CD4-positive, alpha-beta T cell treated with Interleukin-4 for 4 hours (primary cell): ENCODE results near the gene GABPB2.
A peak's percentile ranks its signal among the peaks of the same experiment; 100 is the strongest.
"Not testable (repeated sequence)": the region's sequence is repeated elsewhere in the genome, so short reads cannot be mapped to it uniquely, and the experiment has no call there.

Source experiments
- DNase-seq: peaks from one replicate; pipeline ENCODE4 v3.0.0-alpha.2; 2020

Gene GABPB2

GRCh38 chr1:151060007-151060656 lies 10.4 kb upstream of the GABPB2 start, which contains the start of gene MLLT11:
TSS of gene MLLT11 (plus strand) at chr1:151060397. CDS start at chr1:151067225, 6,828 bp downstream.
- DNase-seq: no peak

- DNase-seq: no peak
Observed at GRCh38 chr1:151060657-151061421, 9.7 kb upstream of the GABPB2 start.

- no peak for DNase-seq
Observed at GRCh38 chr1:151061704-151062103, 8.9 kb upstream of the GABPB2 start.

- DNase-seq: no peak
Observed at GRCh38 chr1:151062741-151063371, 7.7 kb upstream of the GABPB2 start.

GRCh38 chr1:151065089-151065645 lies 5.4 kb upstream of the GABPB2 start:
- DNase-seq: no peak

- DNase-seq: no peak
Observed at GRCh38 chr1:151067185-151067584, 3.4 kb upstream of the GABPB2 start.

GRCh38 chr1:151069103-151069486 lies 1.5 kb upstream of the GABPB2 start:
- DNase-seq: no peak

GRCh38 chr1:151072224-151072623 lies 1.7 kb downstream of the GABPB2 start:
- no peak for DNase-seq

- no peak for DNase-seq
Observed at GRCh38 chr1:151085953-151086559, 15.5 kb downstream of the GABPB2 start.

GRCh38 chr1:151097426-151097825 lies 26.9 kb downstream of the GABPB2 start:
- DNase-seq: not testable (repeated sequence)

GRCh38 chr1:151098126-151098525 lies 27.6 kb downstream of the GABPB2 start:
- no peak for DNase-seq

GRCh38 chr1:151104630-151105029 lies 34.1 kb downstream of the GABPB2 start:
- no peak for DNase-seq

GRCh38 chr1:151106894-151107293 lies 36.3 kb downstream of the GABPB2 start:
- DNase-seq: no peak

- DNase-seq: no peak
Observed at GRCh38 chr1:151108331-151108730, 37.8 kb downstream of the GABPB2 start.

- no peak for DNase-seq
Observed at GRCh38 chr1:151113877-151114276, 43.3 kb downstream of the GABPB2 start.

- no peak for DNase-seq
Observed at GRCh38 chr1:151124763-151125403, 54.3 kb downstream of the GABPB2 start.

GRCh38 chr1:151128800-151129199 lies 58.2 kb downstream of the GABPB2 start:
- no peak for DNase-seq

GRCh38 chr1:151130987-151131586 lies 60.5 kb downstream of the GABPB2 start:
- DNase-seq: peak; percentile 74

- DNase-seq: no peak
Observed at GRCh38 chr1:151131701-151132334, 61.3 kb downstream of the GABPB2 start.

- no peak for DNase-seq
Observed at GRCh38 chr1:151132335-151133017, 61.9 kb downstream of the GABPB2 start.
